Activated CD8-positive, alpha-beta memory T cell treated with anti-CD3 and anti-CD28 coated beads for 1 hour (primary cell): ENCODE measurements around the gene CEP350.

Experiments
- DNase-seq, 2 donors: peaks; one replicate each; pipeline ENCODE4 v3.0.0-alpha.2; 2020; ENCODE audit warnings: low read depth in 1 of 2; ENCODE audit errors: extremely low read depth in 1 of 2

CEP350 gene

DNA sequence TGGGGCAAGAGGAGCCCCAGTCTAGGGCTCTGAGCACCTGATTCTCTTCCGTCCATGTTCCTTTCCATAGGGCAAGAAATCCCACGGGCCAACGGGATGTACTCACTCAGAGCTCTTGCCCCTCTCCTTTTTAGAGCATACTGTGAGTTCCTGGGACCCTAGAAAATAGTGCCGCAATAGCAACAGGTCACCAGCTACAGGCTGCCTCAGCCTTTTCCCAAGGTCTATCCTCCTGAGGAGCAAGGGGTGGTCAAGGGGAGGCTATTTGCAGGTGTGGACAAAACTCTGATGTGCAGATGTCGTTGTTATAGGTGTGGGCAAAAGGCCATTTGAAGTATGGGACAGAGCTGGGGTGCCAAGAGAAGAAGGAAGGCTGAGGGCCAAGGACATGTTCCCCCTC, 198.4 kb downstream of the CEP350 start:
- no peak for DNase-seq

DNA sequence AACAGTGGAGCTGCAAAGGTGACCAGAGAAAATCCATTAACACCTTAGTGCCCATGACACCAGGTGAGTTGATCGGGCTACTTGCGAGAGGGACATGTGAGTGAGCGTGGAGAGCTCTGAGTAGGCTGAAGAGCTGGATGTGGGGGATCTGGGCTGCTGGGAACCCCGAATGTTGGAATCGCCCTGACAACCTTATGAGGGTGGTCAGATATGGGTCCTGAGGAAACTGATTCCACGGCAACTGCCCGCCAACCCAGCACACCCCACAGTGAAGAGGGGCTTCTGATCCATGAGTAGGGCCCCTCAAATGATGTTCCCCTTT, 199.4 kb downstream of the CEP350 start:
- DNase-seq = no peak

DNA sequence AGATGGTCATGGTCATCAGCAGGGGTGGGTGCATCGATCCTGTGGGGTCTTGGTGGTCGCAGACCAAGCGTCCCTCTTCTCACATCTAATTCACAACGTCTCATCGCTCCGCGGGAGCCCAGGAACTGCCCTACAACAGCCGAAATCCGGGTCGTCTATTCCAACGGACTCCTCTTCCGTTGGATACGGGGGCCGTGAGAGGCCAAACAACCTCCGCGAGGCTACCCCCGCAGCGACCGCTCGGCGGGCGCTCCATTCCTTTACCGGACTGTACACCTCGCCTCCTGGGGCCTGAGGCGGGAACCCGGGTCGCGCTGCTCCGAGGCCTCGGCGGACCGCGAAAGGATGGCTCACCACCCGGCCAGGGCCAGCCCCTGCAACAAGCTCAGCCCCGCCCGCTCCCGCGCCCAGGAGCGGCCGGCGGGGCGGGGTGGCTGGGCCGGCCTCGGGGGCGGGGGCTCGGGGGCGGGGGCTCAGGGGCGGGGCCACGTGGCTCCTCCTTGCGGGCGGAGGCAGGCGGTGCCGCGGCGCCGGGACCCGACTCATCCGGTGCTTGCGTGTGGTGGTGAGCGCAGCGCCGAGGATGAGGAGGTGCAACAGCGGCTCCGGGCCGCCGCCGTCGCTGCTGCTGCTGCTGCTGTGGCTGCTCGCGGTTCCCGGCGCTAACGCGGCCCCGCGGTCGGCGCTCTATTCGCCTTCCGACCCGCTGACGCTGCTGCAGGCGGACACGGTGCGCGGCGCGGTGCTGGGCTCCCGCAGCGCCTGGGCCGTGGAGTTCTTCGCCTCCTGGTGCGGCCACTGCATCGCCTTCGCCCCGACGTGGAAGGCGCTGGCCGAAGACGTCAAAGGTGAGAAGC, 199.9 kb downstream of the CEP350 start, which contains the start of gene QSOX1:
Gene QSOX1 (plus strand): TSS at position 545 of the 857 bp plus-strand sequence. CDS start 39 bp downstream, at position 584.
- peak; percentile 61 to 84 for DNase-seq

DNA sequence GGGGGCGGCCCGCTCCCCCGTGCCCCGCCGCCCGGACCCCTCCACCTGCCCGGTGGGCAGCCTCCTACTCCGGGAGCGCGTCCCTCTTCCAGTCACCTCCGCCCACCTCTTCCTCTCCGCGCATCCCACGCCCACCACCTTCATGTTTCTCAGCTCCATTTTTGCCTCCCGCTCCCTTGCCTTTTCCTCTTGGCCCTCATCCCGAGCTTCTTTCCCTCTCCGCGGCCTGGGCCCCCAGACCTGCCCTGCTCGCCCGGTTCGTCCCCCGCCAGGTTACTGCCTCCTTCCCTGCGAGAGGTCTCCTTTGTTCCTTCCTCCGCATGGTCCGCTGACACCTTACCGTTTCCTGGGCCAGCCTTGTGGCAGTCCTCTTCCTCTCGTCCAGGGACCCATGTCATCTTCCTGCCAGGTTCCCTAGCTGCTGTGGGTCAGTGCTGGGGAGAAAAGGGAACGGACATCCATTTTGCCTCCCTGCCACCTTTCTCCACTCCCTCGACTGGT, 200.6 kb downstream of the CEP350 start:
- DNase-seq = no peak

DNA sequence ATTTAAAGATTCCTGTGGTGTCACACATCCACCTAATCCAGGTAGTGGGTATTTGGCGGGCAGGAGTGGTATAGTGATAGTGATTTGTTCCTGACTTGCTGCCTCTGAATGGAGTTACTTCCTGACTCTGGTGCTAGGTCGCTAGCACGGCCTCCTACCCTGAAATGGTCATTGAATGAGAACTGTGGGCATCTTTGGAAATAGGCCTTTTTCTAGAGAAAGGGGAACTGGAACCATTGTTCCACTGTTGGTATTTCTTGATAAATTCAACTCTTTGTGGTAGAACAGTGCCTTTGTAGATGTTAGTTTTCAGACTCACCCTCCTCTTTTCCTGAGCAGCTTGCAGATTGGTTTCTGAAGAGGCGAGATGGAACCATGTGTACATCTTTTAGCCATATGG, 201.6 kb downstream of the CEP350 start:
- DNase-seq = no peak

DNA sequence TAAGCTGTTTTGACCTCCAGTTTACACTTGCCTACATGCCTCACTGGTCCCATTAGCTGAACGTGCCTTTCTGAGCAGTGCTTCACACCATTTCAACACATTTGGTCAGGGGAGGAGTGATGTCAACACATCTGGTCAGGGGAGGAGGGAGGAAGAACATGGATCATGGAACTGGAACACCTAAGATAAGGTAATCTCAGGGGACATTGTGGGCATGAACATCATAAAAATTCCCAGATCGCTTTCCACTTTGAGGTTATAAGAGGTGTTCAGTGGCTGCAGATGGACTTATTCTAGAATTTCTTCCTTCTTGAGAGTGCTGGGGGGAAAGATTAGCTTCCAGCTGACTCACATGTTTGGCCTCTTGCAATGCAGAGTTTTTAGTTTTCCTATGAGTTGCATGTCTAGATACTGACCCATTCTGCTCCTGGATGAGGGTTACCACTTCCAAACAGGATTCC, 202.1 kb downstream of the CEP350 start:
- no peak for DNase-seq

DNA sequence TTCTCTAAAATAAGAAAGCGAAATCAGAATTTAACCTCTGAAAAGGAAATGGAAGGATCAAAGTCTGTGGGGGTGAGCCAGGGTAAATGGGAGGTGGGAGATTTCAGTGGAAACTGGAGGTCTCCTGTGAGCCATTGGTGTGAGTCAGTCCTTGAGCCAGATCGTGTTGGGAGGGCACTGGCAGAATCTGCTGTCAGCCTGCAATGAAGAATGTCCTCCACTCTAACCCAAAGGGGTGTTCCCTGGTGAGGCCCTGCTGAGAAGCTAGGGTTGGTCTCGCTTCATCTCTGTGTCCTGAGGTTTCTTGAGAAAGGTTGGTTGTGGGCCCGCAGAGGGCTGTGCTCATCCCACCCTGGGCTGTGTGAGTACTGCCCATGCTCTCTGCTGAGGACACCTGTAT, 202.5 kb downstream of the CEP350 start:
- DNase-seq = no peak

DNA sequence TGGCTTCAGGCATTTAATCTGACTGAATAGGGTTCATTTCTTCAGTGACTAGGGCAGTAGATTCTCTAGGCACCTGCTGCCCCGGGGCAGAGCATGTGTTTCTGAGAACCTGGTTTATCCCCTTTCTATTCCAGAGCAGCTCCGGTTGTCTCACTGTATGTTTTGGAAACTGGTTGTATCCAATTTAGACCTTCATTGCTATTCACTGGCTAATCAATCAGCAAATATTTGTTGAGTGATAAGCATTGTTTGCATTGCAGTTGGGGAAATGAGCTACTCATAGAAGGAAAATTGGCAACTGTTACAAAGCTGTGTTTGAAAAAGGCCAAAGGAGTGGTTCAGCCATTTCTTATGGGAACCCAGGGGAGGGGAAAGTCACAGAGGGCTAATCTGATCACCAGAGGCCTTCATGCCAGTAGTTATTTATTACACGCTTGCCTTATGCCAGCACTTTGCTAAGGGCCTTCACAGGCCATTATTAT, 203.0 kb downstream of the CEP350 start:
- DNase-seq = no peak

DNA sequence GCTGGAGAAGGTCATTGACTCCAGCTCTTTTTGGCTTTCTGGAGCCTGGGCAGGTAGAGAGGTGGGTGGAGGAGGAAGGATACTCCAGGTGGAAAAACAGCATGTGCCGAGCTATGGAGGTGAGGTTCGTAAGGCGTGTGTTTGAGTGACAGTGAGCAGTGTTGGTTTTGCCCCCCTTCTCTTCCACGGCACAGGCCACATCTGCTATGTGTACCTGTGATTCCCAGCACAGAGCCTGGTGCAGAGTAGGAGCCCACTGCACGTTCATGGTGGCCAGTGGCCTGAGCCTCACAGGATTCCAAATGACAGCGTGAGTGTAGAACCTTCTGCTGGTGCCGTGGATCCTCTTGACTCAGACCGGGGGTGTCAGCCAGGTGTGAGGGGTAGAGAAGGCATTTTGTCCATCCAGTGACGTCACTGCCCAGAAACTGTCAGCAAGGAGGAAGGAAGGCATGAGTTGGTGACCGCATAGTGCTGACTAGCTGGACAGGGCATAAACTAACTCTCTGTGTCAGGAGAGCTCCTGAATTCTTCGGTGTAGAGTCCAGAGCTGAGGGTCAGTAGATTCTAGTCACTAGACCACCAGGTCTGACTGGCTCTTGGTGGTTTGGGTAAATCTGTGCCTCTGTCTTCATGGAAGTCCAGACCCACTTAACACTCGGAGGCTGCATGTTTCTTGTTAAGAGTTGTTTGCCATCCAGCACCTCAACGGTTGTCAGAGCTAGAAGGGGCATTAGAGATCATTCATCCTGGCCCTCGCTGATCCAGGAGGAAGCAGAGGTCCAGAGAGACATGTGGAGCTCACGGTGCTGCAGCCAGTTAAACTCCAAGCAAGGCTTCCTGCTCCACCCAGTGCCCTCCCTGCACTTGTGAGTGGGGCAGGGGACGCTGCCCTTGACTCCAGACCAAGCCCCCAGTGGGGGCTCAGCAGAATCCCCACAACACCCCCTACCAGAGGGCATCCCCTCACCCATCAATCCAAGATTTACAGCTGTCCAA, 203.8 kb downstream of the CEP350 start:
- DNase-seq = no peak

DNA sequence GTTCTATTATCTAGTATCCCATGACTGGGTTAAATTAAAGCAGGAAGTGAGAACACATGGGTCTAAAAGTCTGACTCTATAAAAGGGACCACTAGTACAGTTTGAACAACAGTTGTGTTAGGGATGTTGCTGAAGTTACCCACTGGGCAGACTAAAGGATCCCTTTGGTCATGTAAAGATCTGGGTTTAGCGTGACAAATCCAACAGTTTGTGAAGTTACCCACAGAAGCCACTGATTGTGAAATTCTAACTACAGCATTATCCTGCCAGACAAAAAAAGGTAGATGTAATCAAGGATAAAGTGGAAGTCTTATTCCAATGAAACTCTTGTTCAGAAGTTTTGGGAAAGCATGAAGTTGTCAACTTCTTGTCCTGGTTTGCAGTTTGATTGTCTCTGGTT, 205.7 kb downstream of the CEP350 start:
- DNase-seq = no peak

DNA sequence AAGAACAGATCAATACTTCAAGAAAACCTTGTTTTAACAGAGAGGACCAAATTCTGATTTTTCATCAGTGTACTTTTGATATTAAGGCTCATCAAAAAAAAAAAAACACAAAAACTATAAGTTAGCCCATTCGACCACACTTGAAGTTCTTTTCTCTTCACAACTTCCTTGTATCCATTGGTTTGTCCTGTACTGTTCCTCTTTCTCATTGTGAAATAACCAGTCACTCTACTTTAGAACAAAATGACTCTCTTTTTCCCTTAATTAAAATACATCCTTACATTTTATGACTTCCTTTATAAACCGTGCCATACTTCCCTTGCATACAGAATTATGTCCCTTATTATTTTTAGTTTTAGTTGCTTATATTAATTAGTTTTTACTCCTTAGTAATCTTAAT, 208.4 kb downstream of the CEP350 start:
- no peak for DNase-seq
